GM18499 (cell line): Measurements from ENCODE around the gene PTPRJ.

Experiments used
- ATAC-seq: cut with Tn5 transposase; IDR thresholded peaks from one replicate; pipeline ENCODE4 v1.9.1; 2021; ENCODE audit warnings: moderate number of reproducible peaks; ENCODE audit not compliant: insufficient read depth, unreplicated experiment

The PTPRJ gene

DNA sequence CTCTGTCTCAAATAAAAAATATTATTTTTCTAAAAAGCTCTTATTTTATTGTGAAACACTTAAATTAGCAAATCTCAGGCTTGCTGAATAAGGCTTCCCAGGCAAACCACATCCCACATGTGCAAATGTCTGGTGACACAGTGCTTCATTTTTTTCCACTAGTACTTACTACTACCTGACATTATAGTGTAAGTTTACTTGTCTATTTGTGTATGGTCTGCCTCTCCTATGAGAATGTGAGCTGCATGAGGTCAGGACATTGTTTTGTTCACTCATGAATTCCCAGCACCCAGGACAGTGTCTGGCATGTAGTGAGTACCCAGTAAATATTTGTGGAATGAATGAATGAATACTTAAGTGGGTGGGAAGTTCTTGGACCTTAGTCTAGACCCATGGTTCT is 103.1 kb downstream of the PTPRJ start:
- no peak for ATAC-seq

DNA sequence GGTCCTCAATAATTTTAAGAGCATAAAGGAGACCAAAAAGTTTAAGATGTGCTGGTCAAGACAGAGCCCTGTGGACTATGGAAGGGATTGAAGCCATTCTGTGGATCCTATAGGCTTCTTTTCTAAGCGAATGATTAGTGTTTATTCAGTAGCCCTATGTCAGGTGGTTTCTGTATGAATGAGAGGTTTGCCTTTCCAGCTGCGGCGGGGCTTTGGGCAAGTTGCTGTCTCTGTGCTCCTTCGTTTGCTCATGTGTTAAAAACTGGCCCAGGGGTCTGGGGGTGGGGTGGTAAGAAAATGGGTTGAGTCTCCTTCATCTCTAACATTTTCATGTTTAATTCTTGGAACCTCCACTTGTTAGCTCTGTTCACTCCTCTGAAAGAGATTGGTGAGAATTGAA is 105.3 kb downstream of the PTPRJ start:
- ATAC-seq: no peak

DNA sequence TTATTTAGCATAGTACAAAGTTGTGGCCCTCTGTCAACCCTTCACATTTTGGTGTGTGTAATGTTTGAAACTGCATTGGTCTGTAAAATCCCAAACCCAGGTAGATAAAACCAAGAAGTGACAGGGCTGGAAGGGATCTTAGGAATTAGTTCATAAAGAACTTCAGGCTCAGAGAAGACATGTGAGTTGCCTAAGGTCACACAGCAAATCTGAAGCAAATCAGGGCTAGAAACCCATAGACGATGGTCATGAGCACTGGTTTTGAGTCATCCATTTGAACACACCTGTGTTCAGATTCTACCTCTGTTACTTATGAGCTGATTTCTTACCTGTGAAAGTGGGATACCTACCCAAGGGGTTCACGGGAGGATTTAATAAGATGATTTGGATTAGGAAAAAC is 107.1 kb downstream of the PTPRJ start:
- no peak for ATAC-seq

GRCh38 chr11:48087974-48088681 is 107.8 kb downstream of the PTPRJ start:
- no peak for ATAC-seq

DNA sequence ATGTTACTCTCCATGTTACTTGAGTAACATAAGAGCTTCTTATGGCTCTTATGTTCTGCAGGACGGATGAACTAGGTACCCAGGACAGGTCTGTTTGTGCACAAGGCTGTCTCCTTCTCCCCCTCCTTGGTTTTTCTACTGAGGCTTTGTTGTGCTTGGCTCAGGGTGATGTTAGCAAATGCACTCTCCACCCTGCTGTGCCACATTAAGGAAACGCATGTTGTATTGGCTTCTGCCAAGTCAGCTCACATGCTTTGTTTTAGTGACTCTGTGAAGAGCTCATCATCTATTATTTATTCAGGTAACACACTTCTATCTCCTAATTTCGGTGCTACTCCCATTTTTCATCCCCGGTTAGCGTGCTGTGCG is 108.3 kb downstream of the PTPRJ start:
- ATAC-seq: no peak

DNA sequence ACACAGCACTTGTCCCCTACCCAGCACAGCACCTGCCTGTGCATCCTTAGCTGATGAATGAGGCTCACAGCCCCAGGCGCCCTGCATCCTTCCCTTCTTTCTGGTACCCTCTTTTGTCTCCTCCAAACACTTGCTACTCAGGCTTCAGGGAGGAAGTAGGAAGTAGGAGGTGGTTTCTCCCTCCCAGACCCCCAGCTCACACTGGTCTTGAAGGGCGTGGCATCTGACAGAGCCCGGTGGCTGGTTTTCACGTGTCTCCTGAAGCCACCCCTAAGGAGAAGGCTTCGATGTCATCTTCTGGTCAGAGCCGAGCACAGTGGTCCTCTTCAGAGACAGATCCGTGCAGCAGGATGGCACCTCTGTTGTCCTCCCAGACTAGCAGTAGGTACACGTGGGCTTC is 109.8 kb downstream of the PTPRJ start:
- no peak for ATAC-seq

- no peak for ATAC-seq
Measured at GRCh38 chr11:48091426-48092102, 111.2 kb downstream of the PTPRJ start.

- ATAC-seq: no peak
Measured at GRCh38 chr11:48093323-48093722, 113.0 kb downstream of the PTPRJ start.

GRCh38 chr11:48093795-48094642 is 113.7 kb downstream of the PTPRJ start:
- no peak for ATAC-seq

DNA sequence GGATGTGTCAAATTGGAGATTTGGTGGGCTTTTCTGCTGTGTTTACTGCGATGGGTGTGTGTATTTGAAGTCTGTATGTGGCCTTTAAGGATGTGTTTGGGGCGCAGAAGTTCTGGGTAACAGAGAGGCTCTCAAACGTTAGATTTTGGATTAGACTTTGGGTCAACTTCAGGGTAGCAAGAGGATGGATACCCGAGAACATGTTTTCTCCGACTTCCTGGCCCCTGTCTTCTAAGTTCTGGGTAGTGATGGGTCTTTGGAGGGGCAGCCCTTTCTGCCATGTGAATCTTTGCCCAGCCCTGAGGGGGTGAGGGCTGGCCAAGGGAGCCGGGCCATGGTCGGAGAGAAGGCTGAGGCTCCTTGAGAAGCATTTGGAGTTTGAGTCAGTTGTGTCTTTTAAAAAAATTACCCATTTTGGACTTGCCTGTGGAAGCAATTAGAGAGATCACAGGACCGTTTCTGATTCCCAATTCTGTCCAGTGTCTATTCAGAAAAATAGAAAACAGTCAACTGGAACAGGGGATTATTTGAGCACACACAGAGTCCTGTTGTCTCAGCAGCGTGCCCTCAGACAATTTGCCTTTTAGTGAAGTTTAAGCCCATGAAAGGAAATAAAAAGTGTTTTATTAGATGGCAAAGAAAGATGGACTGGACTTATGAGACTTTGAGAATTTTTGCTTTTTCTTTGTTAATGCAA is 114.4 kb downstream of the PTPRJ start:
- ATAC-seq: no peak

GRCh38 chr11:48095779-48096470 is 115.6 kb downstream of the PTPRJ start:
- ATAC-seq: no peak

GRCh38 chr11:48096588-48097525 is 116.5 kb downstream of the PTPRJ start:
- ATAC-seq: no peak

- ATAC-seq: no peak
Measured at GRCh38 chr11:48098024-48098423, 117.7 kb downstream of the PTPRJ start.

GRCh38 chr11:48099916-48100446 is 119.6 kb downstream of the PTPRJ start:
- ATAC-seq: no peak

- ATAC-seq: no peak
Measured at GRCh38 chr11:48101044-48101733, 120.8 kb downstream of the PTPRJ start.

GRCh38 chr11:48101958-48102357 is 121.6 kb downstream of the PTPRJ start:
- no peak for ATAC-seq

DNA sequence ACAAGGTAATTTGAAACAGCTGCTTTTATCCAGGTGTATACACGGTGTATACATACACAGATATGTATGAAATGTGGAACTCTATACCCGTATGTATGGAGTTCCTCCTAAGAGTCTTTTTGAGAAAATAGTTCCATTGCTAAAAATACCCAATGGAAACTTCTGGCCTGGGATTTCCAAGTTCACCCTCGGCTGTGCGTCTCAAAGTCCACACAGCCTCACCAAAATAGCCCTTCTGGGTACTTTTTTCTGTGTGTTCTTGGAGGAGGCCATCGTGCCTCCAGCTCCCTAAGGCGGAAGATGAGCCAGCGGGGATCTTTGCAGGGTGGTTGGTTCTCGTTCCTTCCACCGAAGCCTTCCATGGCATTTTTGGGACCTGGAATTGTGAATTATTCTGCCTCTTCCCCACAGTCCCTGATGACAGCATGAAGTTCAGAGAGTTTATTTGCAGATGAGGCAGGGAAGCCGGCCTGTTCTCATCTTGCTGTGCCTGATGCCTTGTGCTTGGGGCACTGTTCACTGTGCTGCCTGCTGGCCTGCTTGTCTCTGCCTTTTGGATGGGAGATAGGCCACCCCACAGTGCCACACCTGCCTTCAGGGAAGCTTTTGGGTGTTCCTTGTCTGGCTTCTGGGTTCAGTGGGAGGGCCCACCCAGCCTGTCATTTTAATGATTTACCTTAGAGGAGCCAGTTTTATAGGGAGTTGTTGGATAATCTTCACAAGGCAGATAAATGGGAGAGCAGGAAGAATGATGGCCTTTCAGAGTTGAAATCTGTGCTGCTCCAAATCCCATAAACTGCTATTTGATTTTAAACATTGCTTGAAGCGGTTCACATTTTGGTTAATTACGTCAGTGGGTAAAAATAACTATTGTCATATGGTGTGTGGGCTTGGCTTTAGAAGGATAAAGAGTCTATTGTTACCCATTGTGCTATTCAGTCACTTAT is 123.5 kb downstream of the PTPRJ start:
- ATAC-seq: no peak
